ENCODE measurements around the gene ZSCAN23. TPM values are rescaled to one million over a fixed set of nuclear protein-coding genes. Genes with fewer than 3 reads are reported as not detected.

ZSCAN23 gene
- polyA plus RNA-seq, 1 of the 3 experiments (the other 2 are of a cell fraction), result 2.1 TPM

DNA sequence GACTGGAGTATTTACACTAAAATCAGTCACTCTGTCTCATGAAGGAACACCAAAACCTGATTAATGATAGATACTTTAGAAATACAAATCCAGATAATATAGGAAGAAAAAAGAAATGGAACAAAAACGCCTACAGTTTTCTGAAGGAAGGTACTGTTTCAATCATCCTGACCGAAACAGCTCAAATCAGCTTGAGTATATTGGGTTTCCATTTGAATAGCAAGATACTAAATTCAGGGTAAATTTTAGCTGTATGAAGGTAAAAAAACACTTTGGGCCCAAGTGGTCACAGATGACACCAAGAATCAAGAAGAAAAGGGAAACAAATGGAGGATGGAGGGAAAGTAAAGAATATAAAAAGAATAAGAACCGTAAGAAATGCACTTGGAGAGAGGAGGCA is 6.9 kb downstream of the ZSCAN23 start:
- H3K4me3 ChIP-seq (ENCODE audit: low read depth in 2 of 2, low read length in 1 of 2), result no peak overlapping the region
- no peak for DNase-seq
- H2AFZ ChIP-seq (ENCODE audit: low read depth), result no peak overlapping the region
- no peak for TF ChIP-seq FOXM1 (IDR thresholded peaks at IDR 0.05; ENCODE audit: low read depth)
- no peak for TF ChIP-seq RCOR1 (IDR thresholded peaks at IDR 0.05; ENCODE audit: low read length)
- TF ChIP-seq SMC3 (IDR thresholded peaks at IDR 0.05; ENCODE audit: low read depth, low read length), result no peak
- no peak for TF ChIP-seq MEF2A (IDR thresholded peaks at IDR 0.05; ENCODE audit: borderline replicate concordance, low read depth)
- no peaks in the 10 kb centered on the region for H3K27me3 ChIP-seq (ENCODE audit: insufficient read depth)
- no peak overlapping the region for H3K4me2 ChIP-seq
- H3K9me3 ChIP-seq, result no peaks in the 10 kb centered on the region
- H4K20me1 ChIP-seq (ENCODE audit: insufficient read depth), result no peaks in the 10 kb centered on the region
- POLR2A ChIA-PET, result no interaction called here
- CTCF ChIA-PET, result interaction anchor here (0.9 kb wide), 1 partner anchor 493 kb away, joined by 3 read pairs; no protein-coding TSS in a partner anchor
- peaks cover 15 to 37% of the 10 kb centered on the region in 2 experiments for H3K36me3 ChIP-seq (replicated peaks in 1 of 2; ENCODE audit: control insufficient read depth in 1 of 2, insufficient read depth in 2 of 2, low read length in 1 of 2)
- H3K9me2 ChIP-seq, result no peaks in the 10 kb centered on the region
- H3K27ac ChIP-seq (ENCODE audit: low read depth in 2 of 2, low read length in 1 of 2), result no peak overlapping the region
- no peaks in the 10 kb centered on the region for H3K4me1 ChIP-seq (ENCODE audit: control insufficient read depth in 1 of 2, insufficient read depth in 2 of 2, low read depth in 1 of 2, low read length in 1 of 2)
- no peak overlapping the region for H3K9ac ChIP-seq
- peaks cover 1% of the 10 kb centered on the region for H3F3A ChIP-seq (replicated peaks; ENCODE audit: insufficient read depth)
- 86% methylated on average over 3 of the region's 3 CpGs for WGBS (ENCODE audit: low lambda C conversion rate)
- H3K79me2 ChIP-seq (ENCODE audit: insufficient read depth), result no peaks in the 10 kb centered on the region; the same call in 1 of the 2 replicates

DNA sequence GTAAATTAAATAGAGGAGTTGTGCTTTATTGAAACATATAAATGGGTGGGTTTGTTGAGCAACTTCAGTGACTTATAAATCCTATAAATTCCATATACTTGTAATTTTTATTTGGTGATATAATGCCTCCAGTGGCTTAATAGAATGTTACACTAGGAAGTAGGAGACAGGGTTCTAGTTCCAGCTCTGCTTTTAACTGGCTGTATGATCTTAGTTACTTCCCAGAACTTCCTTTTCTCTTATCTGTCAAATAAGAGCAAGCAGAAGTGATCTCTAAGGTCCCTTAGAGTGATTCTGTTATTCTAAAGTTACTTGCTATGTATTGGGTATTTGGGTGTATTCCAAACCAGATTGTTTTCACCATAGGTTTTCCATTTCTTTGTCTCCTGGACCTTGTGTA is 10.2 kb downstream of the ZSCAN23 start:
- POLR2A ChIA-PET, result no interaction called here
- no peak for TF ChIP-seq MXI1 (IDR thresholded peaks at IDR 0.05; ENCODE audit: low read depth, low read length)
- TF ChIP-seq, protein P1, sequence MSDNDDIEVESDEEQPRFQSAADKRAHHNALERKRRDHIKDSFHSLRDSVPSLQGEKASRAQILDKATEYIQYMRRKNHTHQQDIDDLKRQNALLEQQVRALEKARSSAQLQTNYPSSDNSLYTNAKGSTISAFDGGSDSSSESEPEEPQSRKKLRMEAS (IDR thresholded peaks at IDR 0.05; ENCODE audit: low read depth), result no peak
- TF ChIP-seq, protein P2, sequence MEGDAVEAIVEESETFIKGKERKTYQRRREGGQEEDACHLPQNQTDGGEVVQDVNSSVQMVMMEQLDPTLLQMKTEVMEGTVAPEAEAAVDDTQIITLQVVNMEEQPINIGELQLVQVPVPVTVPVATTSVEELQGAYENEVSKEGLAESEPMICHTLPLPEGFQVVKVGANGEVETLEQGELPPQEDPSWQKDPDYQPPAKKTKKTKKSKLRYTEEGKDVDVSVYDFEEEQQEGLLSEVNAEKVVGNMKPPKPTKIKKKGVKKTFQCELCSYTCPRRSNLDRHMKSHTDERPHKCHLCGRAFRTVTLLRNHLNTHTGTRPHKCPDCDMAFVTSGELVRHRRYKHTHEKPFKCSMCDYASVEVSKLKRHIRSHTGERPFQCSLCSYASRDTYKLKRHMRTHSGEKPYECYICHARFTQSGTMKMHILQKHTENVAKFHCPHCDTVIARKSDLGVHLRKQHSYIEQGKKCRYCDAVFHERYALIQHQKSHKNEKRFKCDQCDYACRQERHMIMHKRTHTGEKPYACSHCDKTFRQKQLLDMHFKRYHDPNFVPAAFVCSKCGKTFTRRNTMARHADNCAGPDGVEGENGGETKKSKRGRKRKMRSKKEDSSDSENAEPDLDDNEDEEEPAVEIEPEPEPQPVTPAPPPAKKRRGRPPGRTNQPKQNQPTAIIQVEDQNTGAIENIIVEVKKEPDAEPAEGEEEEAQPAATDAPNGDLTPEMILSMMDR (IDR thresholded peaks at IDR 0.05), result peak; percentile 21; the same call in 1 of the 2 replicates
- H3K9me2 ChIP-seq, result no peaks in the 10 kb centered on the region
- DNase-seq, result no peak
- no peak overlapping the region for H3K27ac ChIP-seq (ENCODE audit: low read depth in 2 of 2, low read length in 1 of 2)
- no peaks in the 10 kb centered on the region for H4K20me1 ChIP-seq (ENCODE audit: insufficient read depth)
- H3K9ac ChIP-seq, result no peak overlapping the region
- no peak overlapping the region for H3K4me3 ChIP-seq (ENCODE audit: low read depth in 2 of 2, low read length in 1 of 2)
- H3K4me1 ChIP-seq (ENCODE audit: control insufficient read depth in 1 of 2, insufficient read depth in 2 of 2, low read depth in 1 of 2, low read length in 1 of 2), result no peaks in the 10 kb centered on the region
- H3F3A ChIP-seq (replicated peaks; ENCODE audit: insufficient read depth), result no peaks in the 10 kb centered on the region
- no peaks in the 10 kb centered on the region for H3K79me2 ChIP-seq (ENCODE audit: insufficient read depth)
- peaks cover 15 to 46% of the 10 kb centered on the region in 2 experiments for H3K36me3 ChIP-seq (replicated peaks in 1 of 2; ENCODE audit: control insufficient read depth in 1 of 2, insufficient read depth in 2 of 2, low read length in 1 of 2)
- no peaks in the 10 kb centered on the region for H3K27me3 ChIP-seq (ENCODE audit: insufficient read depth)
- no peaks in the 10 kb centered on the region for H3K9me3 ChIP-seq
- H2AFZ ChIP-seq (ENCODE audit: low read depth), result no peak overlapping the region
- no peak overlapping the region for H3K4me2 ChIP-seq
- CTCF ChIA-PET, result interaction anchor here (0.6 to 1.2 kb wide), 2 partner anchors 14 to 110 kb away, joined by 3 to 4 read pairs; no protein-coding TSS in a partner anchor

DNA sequence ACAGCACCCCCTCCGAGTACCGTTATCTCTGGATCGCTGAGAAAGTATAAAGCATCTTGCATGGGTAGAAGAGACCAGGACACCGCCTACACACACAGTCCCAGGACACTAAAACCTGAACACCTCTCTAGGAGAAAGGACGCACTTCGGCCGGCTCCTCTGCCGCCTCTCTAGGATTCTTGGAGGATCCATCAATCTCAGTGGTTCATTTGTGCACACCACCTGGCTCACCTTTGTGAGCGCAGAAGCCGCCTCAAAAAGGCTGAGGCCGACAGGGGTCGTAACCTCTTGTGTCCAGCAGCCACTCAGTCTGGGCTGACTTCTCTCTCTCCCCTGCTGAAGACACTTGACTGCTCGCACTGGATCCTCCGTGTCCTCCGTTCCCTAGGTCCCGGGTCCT is 13.5 kb downstream of the ZSCAN23 start:
- H3K4me2 ChIP-seq, result no peak overlapping the region
- POLR2A ChIA-PET, result no interaction called here
- no peak overlapping the region for H3K27ac ChIP-seq (ENCODE audit: low read depth in 2 of 2, low read length in 1 of 2)
- H3K27me3 ChIP-seq (ENCODE audit: insufficient read depth), result no peaks in the 10 kb centered on the region
- H3K4me1 ChIP-seq (ENCODE audit: control insufficient read depth in 1 of 2, insufficient read depth in 2 of 2, low read depth in 1 of 2, low read length in 1 of 2), result no peaks in the 10 kb centered on the region
- H3K79me2 ChIP-seq (ENCODE audit: insufficient read depth), result no peaks in the 10 kb centered on the region
- H3K4me3 ChIP-seq (ENCODE audit: low read depth in 2 of 2, low read length in 1 of 2), result no peak overlapping the region
- H3F3A ChIP-seq (replicated peaks; ENCODE audit: insufficient read depth), result no peaks in the 10 kb centered on the region
- no peaks in the 10 kb centered on the region for H4K20me1 ChIP-seq (ENCODE audit: insufficient read depth)
- H3K36me3 ChIP-seq (replicated peaks in 1 of 2; ENCODE audit: control insufficient read depth in 1 of 2, insufficient read depth in 2 of 2, low read length in 1 of 2), result peaks cover 27 to 33% of the 10 kb centered on the region in 2 experiments
- H2AFZ ChIP-seq (ENCODE audit: low read depth), result no peak overlapping the region
- WGBS (ENCODE audit: low lambda C conversion rate), result 87% methylated on average over 12 of the region's 16 CpGs
- no peak overlapping the region for H3K9ac ChIP-seq
- no peak for DNase-seq
- CTCF ChIA-PET, result no interaction called here
- H3K9me3 ChIP-seq, result no peaks in the 10 kb centered on the region
- H3K9me2 ChIP-seq, result no peaks in the 10 kb centered on the region
- TF ChIP-seq RAD21 (IDR thresholded peaks at IDR 0.05; ENCODE audit: low read length), result no peak
- TF ChIP-seq MXI1 (IDR thresholded peaks at IDR 0.05; ENCODE audit: low read depth, low read length), result no peak
- TF ChIP-seq TCF12 (IDR thresholded peaks at IDR 0.05), result no peak
- TF ChIP-seq, protein P3, sequence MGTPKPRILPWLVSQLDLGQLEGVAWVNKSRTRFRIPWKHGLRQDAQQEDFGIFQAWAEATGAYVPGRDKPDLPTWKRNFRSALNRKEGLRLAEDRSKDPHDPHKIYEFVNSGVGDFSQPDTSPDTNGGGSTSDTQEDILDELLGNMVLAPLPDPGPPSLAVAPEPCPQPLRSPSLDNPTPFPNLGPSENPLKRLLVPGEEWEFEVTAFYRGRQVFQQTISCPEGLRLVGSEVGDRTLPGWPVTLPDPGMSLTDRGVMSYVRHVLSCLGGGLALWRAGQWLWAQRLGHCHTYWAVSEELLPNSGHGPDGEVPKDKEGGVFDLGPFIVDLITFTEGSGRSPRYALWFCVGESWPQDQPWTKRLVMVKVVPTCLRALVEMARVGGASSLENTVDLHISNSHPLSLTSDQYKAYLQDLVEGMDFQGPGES (IDR thresholded peaks at IDR 0.05; ENCODE audit: low read depth, low read length), result no peak
- TF ChIP-seq RCOR1 (IDR thresholded peaks at IDR 0.05; ENCODE audit: low read length), result no peak
- TF ChIP-seq YY1 (IDR thresholded peaks at IDR 0.05; ENCODE audit: low read depth), result no peak
- no peak for TF ChIP-seq FOSL2 (IDR thresholded peaks at IDR 0.05; ENCODE audit: borderline replicate concordance, low read depth)
- TF ChIP-seq, protein P4, sequence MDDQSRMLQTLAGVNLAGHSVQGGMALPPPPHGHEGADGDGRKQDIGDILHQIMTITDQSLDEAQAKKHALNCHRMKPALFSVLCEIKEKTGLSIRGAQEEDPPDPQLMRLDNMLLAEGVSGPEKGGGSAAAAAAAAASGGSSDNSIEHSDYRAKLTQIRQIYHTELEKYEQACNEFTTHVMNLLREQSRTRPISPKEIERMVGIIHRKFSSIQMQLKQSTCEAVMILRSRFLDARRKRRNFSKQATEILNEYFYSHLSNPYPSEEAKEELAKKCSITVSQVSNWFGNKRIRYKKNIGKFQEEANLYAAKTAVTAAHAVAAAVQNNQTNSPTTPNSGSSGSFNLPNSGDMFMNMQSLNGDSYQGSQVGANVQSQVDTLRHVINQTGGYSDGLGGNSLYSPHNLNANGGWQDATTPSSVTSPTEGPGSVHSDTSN (IDR thresholded peaks at IDR 0.05), result no peak
- TF ChIP-seq SIN3A (IDR thresholded peaks at IDR 0.05; ENCODE audit: borderline replicate concordance, low read depth, low read length), result no peak
- TF ChIP-seq, protein P2 (IDR thresholded peaks at IDR 0.05), result no peak
- no peak for TF ChIP-seq EZH2phosphoT487 (IDR thresholded peaks at IDR 0.05; ENCODE audit: borderline replicate concordance, low read depth)

All from SK-N-SH (cell line).